H9 (cell line): ENCODE results near the gene ALAD. TPM values are rescaled to one million over a fixed set of nuclear protein-coding genes. Genes with fewer than 3 reads are reported as not detected.

Experiments
- DNase-seq: peaks from one replicate; pipeline ENCODE4 v3.0.0-alpha.2; 2017
- H2AFZ ChIP-seq: one replicate; pipeline ENCODE4 v1.6.1; 2013; ENCODE audit warnings: mild to moderate bottlenecking, low read length, control low read depth, moderate library complexity
- H2AK5ac ChIP-seq: 2 replicates; pipeline ENCODE4 v1.6.1; 2013; ENCODE audit warnings: low read length, control low read depth, mixed read lengths; ENCODE audit not compliant: insufficient read length
- H2BK120ac ChIP-seq: one replicate; pipeline ENCODE4 v1.6.1; 2013; ENCODE audit warnings: low read depth, mild to moderate bottlenecking, low read length, control low read depth, inconsistent platforms; ENCODE audit not compliant: poor library complexity, severe bottlenecking
- H2BK12ac ChIP-seq: 2 replicates; pipeline ENCODE4 v1.6.1; 2013; ENCODE audit warnings: low read length, control low read depth, mixed read lengths, low read depth; ENCODE audit not compliant: insufficient read length
- H2BK15ac ChIP-seq: 2 replicates; pipeline ENCODE4 v1.6.1; 2013; ENCODE audit warnings: low read depth, low read length, control low read depth
- H2BK20ac ChIP-seq: one replicate; pipeline ENCODE4 v1.6.1; 2013; ENCODE audit warnings: low read depth, mild to moderate bottlenecking, low read length, control low read depth, inconsistent platforms; ENCODE audit not compliant: poor library complexity, severe bottlenecking
- H2BK5ac ChIP-seq: 2 replicates; pipeline ENCODE4 v1.6.1; 2013; ENCODE audit warnings: low read length, control low read depth, mixed read lengths; ENCODE audit not compliant: insufficient read length
- H3K14ac ChIP-seq: 2 replicates; pipeline ENCODE4 v1.6.1; 2013; ENCODE audit warnings: low read length, control low read depth; ENCODE audit not compliant: insufficient read depth
- H3K18ac ChIP-seq: 2 replicates; pipeline ENCODE4 v1.6.1; 2013; ENCODE audit warnings: low read depth, mild to moderate bottlenecking, mixed read lengths, low read length, control low read depth; ENCODE audit not compliant: insufficient read length
- H3K23ac ChIP-seq: 2 replicates; pipeline ENCODE4 v1.6.1; 2013; ENCODE audit warnings: low read length, control low read depth, mixed read lengths, low read depth; ENCODE audit not compliant: insufficient read length
- H3K23me2 ChIP-seq: 2 replicates; pipeline ENCODE4 v1.6.1; 2013; ENCODE audit warnings: low read depth, mild to moderate bottlenecking, mixed read lengths, low read length, control low read depth; ENCODE audit not compliant: insufficient read length, poor library complexity, severe bottlenecking
- H3K27ac ChIP-seq: 2 replicates; pipeline ENCODE4 v1.5.1; 2013; ENCODE audit warnings: low read length, control low read depth, mixed read lengths, low read depth; ENCODE audit not compliant: insufficient read length
- H3K27me3 ChIP-seq: 2 replicates; pipeline ENCODE4 v1.6.1; 2013; ENCODE audit warnings: low read length, control low read depth, inconsistent platforms; ENCODE audit not compliant: insufficient read depth
- H3K4ac ChIP-seq: 2 replicates; pipeline ENCODE4 v1.6.1; 2013; ENCODE audit warnings: low read depth, mild to moderate bottlenecking, control low read depth, inconsistent platforms, low read length, moderate library complexity
- H3K4me1 ChIP-seq: 2 replicates; pipeline ENCODE4 v1.6.1; 2013; ENCODE audit warnings: low read length, control low read depth, inconsistent platforms; ENCODE audit not compliant: insufficient read depth
- H3K4me2 ChIP-seq: 2 replicates; pipeline ENCODE4 v1.6.1; 2013; ENCODE audit warnings: low read length, control low read depth, mixed read lengths; ENCODE audit not compliant: insufficient read length, insufficient read depth
- H3K56ac ChIP-seq: 2 replicates; pipeline ENCODE4 v1.6.1; 2013; ENCODE audit warnings: low read depth, mild to moderate bottlenecking, mixed read lengths, low read length, control low read depth; ENCODE audit not compliant: insufficient read length
- H3K79me1 ChIP-seq: 2 replicates; pipeline ENCODE4 v1.6.1; 2013; ENCODE audit warnings: low read depth, mild to moderate bottlenecking, moderate library complexity, low read length, control low read depth, inconsistent platforms; ENCODE audit not compliant: insufficient read depth, poor library complexity, severe bottlenecking
- H3K79me2 ChIP-seq: 2 replicates; pipeline ENCODE4 v1.6.1; 2013; ENCODE audit warnings: low read length, control low read depth, inconsistent platforms; ENCODE audit not compliant: insufficient read depth
- H3K9ac ChIP-seq: 2 replicates; pipeline ENCODE4 v1.6.1; 2013; ENCODE audit warnings: low read length, control low read depth, mixed read lengths; ENCODE audit not compliant: insufficient read length; ENCODE audit errors: extremely low read depth
- H3K9me3 ChIP-seq: one replicate; pipeline ENCODE4 v1.6.1; 2013; ENCODE audit warnings: low read depth, low read length, inconsistent platforms; ENCODE audit not compliant: control insufficient read depth
- H3T11ph ChIP-seq: one replicate; pipeline ENCODE4 v1.6.1; 2013; ENCODE audit warnings: mild to moderate bottlenecking, low read length, control low read depth, inconsistent platforms
- H4K20me1 ChIP-seq: one replicate; pipeline ENCODE4 v1.6.1; 2013; ENCODE audit not compliant: control insufficient read depth, insufficient read length, insufficient read depth
- H4K5ac ChIP-seq: 2 replicates; pipeline ENCODE4 v1.6.1; 2013; ENCODE audit warnings: low read depth, mild to moderate bottlenecking, mixed read lengths, low read length, control low read depth; ENCODE audit not compliant: insufficient read length
- H4K8ac ChIP-seq: replicated peaks from 2 replicates; pipeline ENCODE4 v1.6.1; 2013; ENCODE audit warnings: low read length, control low read depth, mixed read lengths, low read depth; ENCODE audit not compliant: insufficient read length
- H4K91ac ChIP-seq: 2 replicates; pipeline ENCODE4 v1.6.1; 2013; ENCODE audit warnings: low read depth, mild to moderate bottlenecking, moderate library complexity, mixed read lengths, low read length, control low read depth; ENCODE audit not compliant: insufficient read length
- H3K27ac Mint-ChIP-seq, 3 experiments: 2 replicates in 2 of 3; 3 replicates in 1 of 3; pipeline ENCODE4 v1.8.0; 2020 to 2021; ENCODE audit warnings: mixed read lengths in 3 of 3, mild to moderate bottlenecking in 1 of 3, moderate library complexity in 1 of 3
- H3K27me3 Mint-ChIP-seq: 2 replicates; pipeline ENCODE4 v1.8.0; 2021; ENCODE audit warnings: low read depth, mild to moderate bottlenecking, moderate library complexity, mixed read lengths
- H3K36me3 Mint-ChIP-seq, 3 experiments: 2 replicates in 2 of 3; 3 replicates in 1 of 3; pipeline ENCODE4 v1.8.0; 2020 to 2021; ENCODE audit warnings: low read depth in 3 of 3, mixed read lengths in 3 of 3; ENCODE audit not compliant: insufficient read depth in 1 of 3
- H3K4me1 Mint-ChIP-seq, 2 experiments: 2 replicates each; pipeline ENCODE4 v1.8.0; 2020; ENCODE audit warnings: mixed read lengths in 2 of 2
- H3K4me3 Mint-ChIP-seq, 2 experiments: 2 replicates in 1 of 2; 3 replicates in 1 of 2; pipeline ENCODE4 v1.8.0; 2020 to 2021; ENCODE audit warnings: mild to moderate bottlenecking in 2 of 2, mixed read lengths in 2 of 2, moderate library complexity in 1 of 2
- H3K9me3 Mint-ChIP-seq, 2 experiments: 2 replicates in 1 of 2; 3 replicates in 1 of 2; pipeline ENCODE4 v1.8.0; 2020; ENCODE audit warnings: mild to moderate bottlenecking in 2 of 2, mixed read lengths in 2 of 2, moderate library complexity in 1 of 2
- WGBS: extraction: QIAGEN DNeasy Blood & Tissue Kit; methylation state at CpG from one replicate; pipeline ENCODE4 v1.1.7; 2013; ENCODE audit warnings: missing lambda C conversion rate, low lambda C conversion rate, mixed read lengths; ENCODE audit not compliant: insufficient read length; ENCODE audit errors: extremely low coverage; 5-methylcytosine and 5-hydroxymethylcytosine counted together
- total RNA-seq: library from RNA; stranded (reverse); gene quantifications from 2 replicates; pipeline ENCODE4 v1.2.1, GENCODE V29; 2021
- TF ChIP-seq, protein P1 (sequence below): fragments of 200-600 bp; sonication (generic); conservative IDR thresholded peaks from 3 replicates; pipeline ENCODE4 v1.8.0; 2021; ENCODE audit warnings: antibody characterized with exemption, mild to moderate bottlenecking

The ALAD gene
- total RNA-seq, 1 experiment from 2014 or later = 13.2 TPM

DNA sequence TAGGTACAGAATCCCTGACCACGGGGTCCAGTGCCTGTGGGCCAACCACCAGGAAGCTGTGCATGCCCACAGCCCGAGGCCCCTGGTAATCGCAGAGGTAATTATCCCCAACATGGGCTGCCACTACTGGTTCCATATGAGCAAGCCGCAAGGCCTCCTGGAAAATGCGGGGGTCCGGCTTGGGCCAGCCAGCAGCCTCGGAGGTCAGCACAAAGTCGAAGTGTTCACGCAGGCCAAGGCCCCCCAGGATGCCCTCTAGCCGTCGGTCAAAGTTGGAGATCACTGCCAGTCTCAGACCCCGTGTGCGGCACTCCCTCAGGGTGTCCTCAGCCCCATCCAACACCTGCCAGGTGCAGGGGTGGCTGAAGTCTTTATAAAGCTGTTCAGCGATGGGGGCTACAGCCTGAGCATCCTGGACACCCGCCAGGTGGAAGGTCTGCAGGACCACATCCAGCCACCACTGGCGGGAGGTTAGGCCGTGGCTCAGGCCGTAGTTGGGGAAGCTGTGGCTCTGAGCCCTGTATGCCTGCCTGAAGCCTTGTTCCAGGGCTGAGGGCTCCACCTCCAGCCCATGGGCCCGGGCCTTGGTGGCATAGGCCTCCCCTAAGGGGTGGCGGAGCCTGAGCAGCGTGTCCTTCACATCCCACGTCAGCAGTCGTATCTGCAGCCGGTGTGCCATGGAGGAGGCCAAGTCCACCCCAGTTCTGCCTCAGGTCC, 27.2 kb downstream of the ALAD start:
- no peaks in the 10 kb centered on the region for H3K4me1 ChIP-seq
- H2BK20ac ChIP-seq = no peak overlapping the region
- no peak overlapping the region for H3K23ac ChIP-seq
- DNase-seq = no peak
- H3K23me2 ChIP-seq = peaks cover 6% of the 10 kb centered on the region
- TF ChIP-seq, protein P1, sequence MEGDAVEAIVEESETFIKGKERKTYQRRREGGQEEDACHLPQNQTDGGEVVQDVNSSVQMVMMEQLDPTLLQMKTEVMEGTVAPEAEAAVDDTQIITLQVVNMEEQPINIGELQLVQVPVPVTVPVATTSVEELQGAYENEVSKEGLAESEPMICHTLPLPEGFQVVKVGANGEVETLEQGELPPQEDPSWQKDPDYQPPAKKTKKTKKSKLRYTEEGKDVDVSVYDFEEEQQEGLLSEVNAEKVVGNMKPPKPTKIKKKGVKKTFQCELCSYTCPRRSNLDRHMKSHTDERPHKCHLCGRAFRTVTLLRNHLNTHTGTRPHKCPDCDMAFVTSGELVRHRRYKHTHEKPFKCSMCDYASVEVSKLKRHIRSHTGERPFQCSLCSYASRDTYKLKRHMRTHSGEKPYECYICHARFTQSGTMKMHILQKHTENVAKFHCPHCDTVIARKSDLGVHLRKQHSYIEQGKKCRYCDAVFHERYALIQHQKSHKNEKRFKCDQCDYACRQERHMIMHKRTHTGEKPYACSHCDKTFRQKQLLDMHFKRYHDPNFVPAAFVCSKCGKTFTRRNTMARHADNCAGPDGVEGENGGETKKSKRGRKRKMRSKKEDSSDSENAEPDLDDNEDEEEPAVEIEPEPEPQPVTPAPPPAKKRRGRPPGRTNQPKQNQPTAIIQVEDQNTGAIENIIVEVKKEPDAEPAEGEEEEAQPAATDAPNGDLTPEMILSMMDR = no peak
- H2BK120ac ChIP-seq = no peak overlapping the region
- no peak overlapping the region for H2AK5ac ChIP-seq
- H3K27ac ChIP-seq = no peak overlapping the region
- WGBS = no CpG with 5 or more reads among the region's 24 CpGs
- no peak overlapping the region for H4K8ac ChIP-seq
- no peaks in the 10 kb centered on the region for H3K79me2 ChIP-seq
- H3K36me3 Mint-ChIP-seq = peaks cover 0 to 23% (median 18%) of the 10 kb centered on the region in 3 experiments; a peak in 6 of 7 replicates
- no peak overlapping the region for H4K5ac ChIP-seq
- no peak overlapping the region for H2AFZ ChIP-seq
- H2BK12ac ChIP-seq = no peak overlapping the region
- H3K79me1 ChIP-seq = no peaks in the 10 kb centered on the region
- H3K56ac ChIP-seq = no peak overlapping the region
- no peak overlapping the region for H3T11ph ChIP-seq
- H4K20me1 ChIP-seq = no peaks in the 10 kb centered on the region
- no peak overlapping the region for H3K4me2 ChIP-seq
- no peak overlapping the region for H2BK5ac ChIP-seq
- H3K18ac ChIP-seq = no peak overlapping the region
- H3K9me3 Mint-ChIP-seq = no peaks in the 10 kb centered on the region
- H3K27ac Mint-ChIP-seq = peak overlapping the region in 1 of 3 experiments; percentile 96; a peak in 1 of 7 replicates
- no peak overlapping the region for H3K4ac ChIP-seq
- H3K14ac ChIP-seq = no peak overlapping the region
- no peaks in the 10 kb centered on the region for H3K27me3 Mint-ChIP-seq
- no peak overlapping the region for H3K9ac ChIP-seq
- H3K27me3 ChIP-seq = no peaks in the 10 kb centered on the region
- no peak overlapping the region for H2BK15ac ChIP-seq
- H4K91ac ChIP-seq = no peak overlapping the region
- H3K4me3 Mint-ChIP-seq = no peak overlapping the region
- no peaks in the 10 kb centered on the region for H3K9me3 ChIP-seq
- peaks cover 8 to 20% of the 10 kb centered on the region in 2 experiments for H3K4me1 Mint-ChIP-seq
